Choroid plexus epithelial cell (primary cell): ENCODE data around the gene POLRMT.
A peak's percentile ranks its signal among the peaks of the same experiment; 100 is the strongest.
"Not testable (repeated sequence)": the region's sequence is repeated elsewhere in the genome, so short reads cannot be mapped to it uniquely, and the experiment has no call there.

ENCODE experiments used
- DNase-seq: peaks from one replicate; pipeline ENCODE4 v3.0.0-alpha.2; 2010; ENCODE audit warnings: low read depth
- H3K4me3 ChIP-seq: 2 replicates; pipeline ENCODE4 v1.5.1; 2011; ENCODE audit warnings: low read depth, mild to moderate bottlenecking, control low read depth, low read length, moderate library complexity
- CTCF ChIP-seq: conservative IDR thresholded peaks from 2 replicates; pipeline ENCODE4 v1.5.1; 2011; ENCODE audit warnings: low read depth, mild to moderate bottlenecking, control low read depth, inconsistent platforms, low read length, moderate library complexity

Gene POLRMT

GRCh38 chr19:585551-586110 is 47.7 kb downstream of the POLRMT start:
- no peak overlapping the region for H3K4me3 ChIP-seq
- DNase-seq, result no peak
- no peak for TF ChIP-seq CTCF

GRCh38 chr19:585146-585545 is 48.2 kb downstream of the POLRMT start:
- DNase-seq, H3K4me3 ChIP-seq: not testable (repeated sequence)

- peak; percentile 58 for DNase-seq
- peak; percentile 82 for TF ChIP-seq CTCF
- H3K4me3 ChIP-seq, result no peak overlapping the region
Measured at GRCh38 chr19:584240-585001, 48.9 kb downstream of the POLRMT start.

- TF ChIP-seq CTCF, result no peak
- no peak overlapping the region for H3K4me3 ChIP-seq
- no peak for DNase-seq
Measured at GRCh38 chr19:583968-584239, 49.4 kb downstream of the POLRMT start.

GRCh38 chr19:583198-583967 is 50.0 kb downstream of the POLRMT start:
- no peak for TF ChIP-seq CTCF
- no peak overlapping the region for H3K4me3 ChIP-seq
- no peak for DNase-seq

- peak; percentile 38 for DNase-seq
- no peak for TF ChIP-seq CTCF
Measured at GRCh38 chr19:582497-583197, 50.7 kb downstream of the POLRMT start.

GRCh38 chr19:581399-582111 is 51.8 kb downstream of the POLRMT start:
- no peak for DNase-seq
- H3K4me3 ChIP-seq, result no peak overlapping the region
- no peak for TF ChIP-seq CTCF

More at GRCh38 chr19:582497-583197, 50.7 kb downstream of the POLRMT start:
- no peak overlapping the region for H3K4me3 ChIP-seq
